ENCODE results near the gene PSENEN.

Gene PSENEN

GRCh38 chr19:35781650-35782049 is 36.2 kb downstream of the PSENEN start:
- no peak overlapping the region for H3K4me3 ChIP-seq
- TF ChIP-seq EZH2 (IDR thresholded peaks at IDR 0.05) = no peak
- no peak for TF ChIP-seq POLR2AphosphoS5 (IDR thresholded peaks at IDR 0.05; ENCODE audit: borderline replicate concordance, low read depth, low read length)
- TF ChIP-seq FOXP2 (optimal IDR thresholded peaks at IDR 0.05; ENCODE audit: control extremely low read depth, extremely low read length, insufficient read depth) = no peak

GRCh38 chr19:35782589-35782988 is 37.1 kb downstream of the PSENEN start:
- TF ChIP-seq FOXP2 (optimal IDR thresholded peaks at IDR 0.05; ENCODE audit: control extremely low read depth, extremely low read length, insufficient read depth) = no peak
- TF ChIP-seq EZH2 (IDR thresholded peaks at IDR 0.05) = no peak
- TF ChIP-seq POLR2AphosphoS5 (IDR thresholded peaks at IDR 0.05; ENCODE audit: borderline replicate concordance, low read depth, low read length) = no peak
- no peak for DNase-seq (ENCODE audit: low read depth, low spot score)
- H3K36me3 ChIP-seq (ENCODE audit: insufficient read depth, low read length) = no peaks in the 10 kb centered on the region; the same call in 1 of the 2 replicates
- no peaks in the 10 kb centered on the region for H3K9me3 ChIP-seq (ENCODE audit: low read depth, low read length)
- no peak overlapping the region for H3K27ac ChIP-seq
- H3K4me3 ChIP-seq = no peak overlapping the region
- no peak overlapping the region for H3K9ac ChIP-seq (ENCODE audit: insufficient read length)

More at GRCh38 chr19:35781650-35782049, 36.2 kb downstream of the PSENEN start:
- Histone ChIP-seq H3K9me3 (ENCODE audit: low read depth, low read length) (no peaks in the 10 kb centered on the region), H3K9ac (ENCODE audit: insufficient read length) (no peak overlapping the region), H3K36me3 (ENCODE audit: insufficient read depth, low read length) (no peaks in the 10 kb centered on the region; the same call in 1 of the 2 replicates), H3K27ac (no peak overlapping the region)
- no peak for DNase-seq (ENCODE audit: low read depth, low spot score)

GRCh38 chr19:35783469-35784434 is 38.3 kb downstream of the PSENEN start:
- TF ChIP-seq FOXP2 (optimal IDR thresholded peaks at IDR 0.05; ENCODE audit: control extremely low read depth, extremely low read length, insufficient read depth) (no peak), EZH2 (IDR thresholded peaks at IDR 0.05) (no peak), POLR2AphosphoS5 (IDR thresholded peaks at IDR 0.05; ENCODE audit: borderline replicate concordance, low read depth, low read length) (no peak)
- Histone ChIP-seq H3K9me3 (ENCODE audit: low read depth, low read length) (no peaks in the 10 kb centered on the region), H3K36me3 (ENCODE audit: insufficient read depth, low read length) (no peaks in the 10 kb centered on the region; the same call in 1 of the 2 replicates), H3K4me3 (no peak overlapping the region), H3K27ac (no peak overlapping the region), H3K9ac (ENCODE audit: insufficient read length) (no peak overlapping the region)
- no peak for DNase-seq (ENCODE audit: low read depth, low spot score)

- no peaks in the 10 kb centered on the region; the same call in 1 of the 2 replicates for H3K36me3 ChIP-seq (ENCODE audit: insufficient read depth, low read length)
- no peaks in the 10 kb centered on the region for H3K9me3 ChIP-seq (ENCODE audit: low read depth, low read length)
- no peak for DNase-seq (ENCODE audit: low read depth, low spot score)
- TF ChIP-seq FOXP2 (optimal IDR thresholded peaks at IDR 0.05; ENCODE audit: control extremely low read depth, extremely low read length, insufficient read depth) (no peak), POLR2AphosphoS5 (IDR thresholded peaks at IDR 0.05; ENCODE audit: borderline replicate concordance, low read depth, low read length) (no peak), EZH2 (IDR thresholded peaks at IDR 0.05) (no peak)
- no peak overlapping the region for H3K9ac ChIP-seq (ENCODE audit: insufficient read length)
- no peak overlapping the region for H3K4me3 ChIP-seq
- no peak overlapping the region for H3K27ac ChIP-seq
These were observed 39.3 kb downstream of the PSENEN start for GRCh38 chr19:35784503-35785338.

GRCh38 chr19:35785339-35785627 is 39.8 kb downstream of the PSENEN start:
- no peak for DNase-seq (ENCODE audit: low read depth, low spot score)
- H3K27ac ChIP-seq = no peak overlapping the region
- H3K4me3 ChIP-seq = no peak overlapping the region
- no peaks in the 10 kb centered on the region; the same call in 1 of the 2 replicates for H3K36me3 ChIP-seq (ENCODE audit: insufficient read depth, low read length)
- TF ChIP-seq EZH2 (IDR thresholded peaks at IDR 0.05) (no peak), FOXP2 (optimal IDR thresholded peaks at IDR 0.05; ENCODE audit: control extremely low read depth, extremely low read length, insufficient read depth) (no peak), POLR2AphosphoS5 (IDR thresholded peaks at IDR 0.05; ENCODE audit: borderline replicate concordance, low read depth, low read length) (no peak)
- H3K9ac ChIP-seq (ENCODE audit: insufficient read length) = no peak overlapping the region
- no peaks in the 10 kb centered on the region for H3K9me3 ChIP-seq (ENCODE audit: low read depth, low read length)

GRCh38 chr19:35786299-35787160 is 41.1 kb downstream of the PSENEN start:
- H3K27ac ChIP-seq = no peak overlapping the region
- no peaks in the 10 kb centered on the region; the same call in 1 of the 2 replicates for H3K36me3 ChIP-seq (ENCODE audit: insufficient read depth, low read length)
- no peaks in the 10 kb centered on the region for H3K9me3 ChIP-seq (ENCODE audit: low read depth, low read length)
- no peak for TF ChIP-seq POLR2AphosphoS5 (IDR thresholded peaks at IDR 0.05; ENCODE audit: borderline replicate concordance, low read depth, low read length)
- no peak for TF ChIP-seq FOXP2 (optimal IDR thresholded peaks at IDR 0.05; ENCODE audit: control extremely low read depth, extremely low read length, insufficient read depth)
- TF ChIP-seq EZH2 (IDR thresholded peaks at IDR 0.05) = no peak
- no peak overlapping the region for H3K4me3 ChIP-seq
- no peak overlapping the region for H3K9ac ChIP-seq (ENCODE audit: insufficient read length)
- DNase-seq (ENCODE audit: low read depth, low spot score) = no peak

GRCh38 chr19:35787227-35787799 is 41.9 kb downstream of the PSENEN start:
- TF ChIP-seq POLR2AphosphoS5 (IDR thresholded peaks at IDR 0.05; ENCODE audit: borderline replicate concordance, low read depth, low read length) (no peak), EZH2 (IDR thresholded peaks at IDR 0.05) (no peak), FOXP2 (optimal IDR thresholded peaks at IDR 0.05; ENCODE audit: control extremely low read depth, extremely low read length, insufficient read depth) (no peak)
- no peak for DNase-seq (ENCODE audit: low read depth, low spot score)
- no peaks in the 10 kb centered on the region; the same call in 1 of the 2 replicates for H3K36me3 ChIP-seq (ENCODE audit: insufficient read depth, low read length)
- H3K9ac ChIP-seq (ENCODE audit: insufficient read length) = no peak overlapping the region
- no peak overlapping the region for H3K27ac ChIP-seq
- no peak overlapping the region for H3K4me3 ChIP-seq
- no peaks in the 10 kb centered on the region for H3K9me3 ChIP-seq (ENCODE audit: low read depth, low read length)

Data from SK-N-MC (cell line).